Measurements from ENCODE around the gene DGKZ. TPM values are rescaled to one million over a fixed set of nuclear protein-coding genes. Genes with fewer than 3 reads are reported as not detected.
"Not testable (repeated sequence)": the region's sequence is repeated elsewhere in the genome, so short reads cannot be mapped to it uniquely, and the experiment has no call there.

DGKZ gene
- total and polyA plus RNA-seq, 2 experiments from 2014 or later = 45.1 to 170 TPM

GRCh38 chr11:46370253-46370652 lies 23.0 kb downstream of the DGKZ start (continued):
- TF ChIP-seq ZNF462 (CRISPR knock-in tag; IDR thresholded peaks at IDR 0.05) = no peak

- H3K27me3 ChIP-seq (ENCODE audit: insufficient read depth); H3K27ac Mint-ChIP-seq; H3K4me3 ChIP-seq; ATAC-seq; H3K9me3 Mint-ChIP-seq; H2AFZ ChIP-seq; H3K9me2 ChIP-seq (ENCODE audit: insufficient read depth); H3K4me1 ChIP-seq (ENCODE audit: insufficient read depth); H3K4me3 Mint-ChIP-seq; H3K79me2 ChIP-seq (replicated peaks; ENCODE audit: insufficient read depth); H3K27ac ChIP-seq (ENCODE audit: low read depth); H3K4me2 ChIP-seq; H3K27me3 Mint-ChIP-seq (ENCODE audit: insufficient read depth, low read depth, poor library complexity); H3K36me3 ChIP-seq (ENCODE audit: insufficient read depth); DNase-seq (ENCODE audit: low spot score): not testable (repeated sequence)
- peaks cover 12% of the 10 kb centered on the region for H4K20me1 ChIP-seq (replicated peaks; ENCODE audit: insufficient read depth)
- peaks cover 44% of the 10 kb centered on the region for H3K36me3 Mint-ChIP-seq (ENCODE audit: low read depth)
- peaks cover 20% of the 10 kb centered on the region for H3K4me1 Mint-ChIP-seq
- H3F3A ChIP-seq (replicated peaks; ENCODE audit: low read depth) = peaks cover 22% of the 10 kb centered on the region; the same call in 1 of the 2 replicates
These were observed 24.0 kb downstream of the DGKZ start for GRCh38 chr11:46371262-46371661.

- no peak overlapping the region for H3K4me3 ChIP-seq
- H3K4me3 Mint-ChIP-seq = no peak overlapping the region
- H3K9me3 Mint-ChIP-seq = no peaks in the 10 kb centered on the region
- H3K4me2 ChIP-seq = no peak overlapping the region
- H3K27me3 Mint-ChIP-seq (ENCODE audit: insufficient read depth, low read depth, poor library complexity) = peaks cover 5% of the 10 kb centered on the region
- no peaks in the 10 kb centered on the region for H3K79me2 ChIP-seq (replicated peaks; ENCODE audit: insufficient read depth)
- H3K9me2 ChIP-seq (ENCODE audit: insufficient read depth) = no peaks in the 10 kb centered on the region
- peaks cover 20% of the 10 kb centered on the region for H3K4me1 Mint-ChIP-seq
- no peaks in the 10 kb centered on the region for H3K27me3 ChIP-seq (ENCODE audit: insufficient read depth)
- H3K36me3 Mint-ChIP-seq (ENCODE audit: low read depth) = peaks cover 50% of the 10 kb centered on the region
- no peak overlapping the region for H3K27ac Mint-ChIP-seq
- no peak overlapping the region for H2AFZ ChIP-seq
- DNase-seq (ENCODE audit: low spot score) (no peak), ATAC-seq (no peak)
- peaks cover 12% of the 10 kb centered on the region for H4K20me1 ChIP-seq (replicated peaks; ENCODE audit: insufficient read depth)
- no peak overlapping the region for H3K27ac ChIP-seq (ENCODE audit: low read depth)
- peaks cover 20% of the 10 kb centered on the region; the same call in 1 of the 2 replicates for H3F3A ChIP-seq (replicated peaks; ENCODE audit: low read depth)
- H3K4me1 ChIP-seq (ENCODE audit: insufficient read depth) = peaks cover 6% of the 10 kb centered on the region
- H3K36me3 ChIP-seq (ENCODE audit: insufficient read depth) = no peaks in the 10 kb centered on the region; the same call in 1 of the 2 replicates
- TF ChIP-seq ZNF462 (CRISPR knock-in tag; IDR thresholded peaks at IDR 0.05) (no peak), EZH2 (IDR thresholded peaks at IDR 0.05; ENCODE audit: low read depth, unreplicated experiment) (no peak), ZNF114 (CRISPR knock-in tag; IDR thresholded peaks at IDR 0.05) (no peak)
These were observed 24.8 kb downstream of the DGKZ start for GRCh38 chr11:46372086-46372485.

All from GM23338 (cell line).